Measurements from ENCODE around the gene LIPC.

- TF ChIP-seq GATA2 (IDR thresholded peaks at IDR 0.05; ENCODE audit: low read depth, low read length) (no peak), GATA3 (IDR thresholded peaks at IDR 0.05; ENCODE audit: low read depth, low read length) (no peak)
These were observed 30.8 kb downstream of the LIPC start for GRCh38 chr15:58462547-58462946.
